GM21423 (cell line): ENCODE results near the gene CRABP2.
A peak's percentile ranks its signal among the peaks of the same experiment; 100 is the strongest.

Experiments used
- ATAC-seq: cut with Tn5 transposase; IDR thresholded peaks from one replicate; pipeline ENCODE4 v1.9.1; 2021; ENCODE audit warnings: mild to moderate bottlenecking, moderate library complexity; ENCODE audit not compliant: unreplicated experiment

CRABP2 gene

GRCh38 chr1:156742017-156742416 is 36.6 kb upstream of the CRABP2 start:
- ATAC-seq, result no peak

GRCh38 chr1:156741481-156741983 is 36.1 kb upstream of the CRABP2 start:
- ATAC-seq, result no peak

GRCh38 chr1:156740741-156741480 is 35.5 kb upstream of the CRABP2 start, which contains the start of gene MRPL24:
TSS of gene MRPL24 (minus strand) at chr1:156741088. CDS start at chr1:156738704, 2,384 bp downstream.
- peak; percentile 79 for ATAC-seq

- ATAC-seq, result peak; percentile 6
These were observed 34.9 kb upstream of the CRABP2 start for GRCh38 chr1:156740237-156740740.

- ATAC-seq, result no peak
These were observed 33.5 kb upstream of the CRABP2 start for GRCh38 chr1:156738916-156739315.

- no peak for ATAC-seq
These were observed 33.0 kb upstream of the CRABP2 start for GRCh38 chr1:156738407-156738806.

GRCh38 chr1:156733989-156734584 is 28.7 kb upstream of the CRABP2 start:
- no peak for ATAC-seq

- peak; percentile 88 for ATAC-seq
These were observed 23.4 kb upstream of the CRABP2 start, which contains the start of gene ISG20L2 for GRCh38 chr1:156728599-156729462. TSS of gene ISG20L2 (minus strand) at chr1:156728766. CDS start at chr1:156727652, 1,114 bp downstream.

GRCh38 chr1:156727926-156728598 is 22.7 kb upstream of the CRABP2 start, which contains the start of gene METTL25B:
TSS of gene METTL25B (plus strand) at chr1:156728469. CDS start at chr1:156729105, 636 bp downstream.
- peak; percentile 48 for ATAC-seq

- no peak for ATAC-seq
These were observed 22.1 kb upstream of the CRABP2 start for GRCh38 chr1:156727492-156727891.

GRCh38 chr1:156726549-156727226 is 21.3 kb upstream of the CRABP2 start:
- ATAC-seq, result no peak

GRCh38 chr1:156725683-156726280 is 20.4 kb upstream of the CRABP2 start:
- ATAC-seq, result no peak

GRCh38 chr1:156721535-156721934 is 16.2 kb upstream of the CRABP2 start:
- no peak for ATAC-seq

GRCh38 chr1:156721131-156721530 is 15.7 kb upstream of the CRABP2 start:
- ATAC-seq, result no peak

- ATAC-seq, result no peak
These were observed 12.0 kb upstream of the CRABP2 start for GRCh38 chr1:156717351-156717750.

GRCh38 chr1:156714830-156715229 is 9.4 kb upstream of the CRABP2 start:
- ATAC-seq, result no peak

GRCh38 chr1:156712626-156713025 is 7.2 kb upstream of the CRABP2 start:
- no peak for ATAC-seq

GRCh38 chr1:156711011-156711817 is 5.8 kb upstream of the CRABP2 start:
- no peak for ATAC-seq
